HEK293T (cell line): ENCODE results near the gene MRPL2.
"Not testable (repeated sequence)": the region's sequence is repeated elsewhere in the genome, so short reads cannot be mapped to it uniquely, and the experiment has no call there.

ENCODE experiments used
- CTCF ChIA-PET: fragments of 350-600 bp; formaldehyde crosslinking; extraction: SDS; loops from one replicate; lab custom pipeline; 2021; ENCODE audit warnings: antibody characterized with exemption, inconsistent platforms; lab: Yijun Ruan, JAX
- POLR2A ChIA-PET: fragments of 350-600 bp; formaldehyde crosslinking; extraction: SDS; loops from one replicate; lab custom pipeline; 2020; ENCODE audit warnings: antibody characterized with exemption, inconsistent platforms; lab: Yijun Ruan, JAX
- DNase-seq: peaks from one replicate; pipeline ENCODE4 v3.0.0; 2012; ENCODE audit warnings: mixed read lengths; ENCODE audit errors: extremely low spot score
- ARNT ChIP-seq: fragments of 450-650 bp; IDR thresholded peaks from 2 replicates; pipeline ENCODE4 v1.6.1; 2017; ENCODE audit warnings: mild to moderate bottlenecking
- BHLHE40 ChIP-seq: fragments of 450-650 bp; IDR thresholded peaks from 2 replicates; pipeline ENCODE4 v1.6.1; 2016; ENCODE audit warnings: mild to moderate bottlenecking, moderate library complexity, borderline replicate concordance
- CTBP1 ChIP-seq: fragments of 450-650 bp; IDR thresholded peaks from 2 replicates; pipeline ENCODE4 v1.6.1; 2016; ENCODE audit warnings: borderline replicate concordance
- ELF4 ChIP-seq: fragments of 450-650 bp; IDR thresholded peaks from 2 replicates; pipeline ENCODE4 v1.6.1; 2017; ENCODE audit warnings: antibody characterized with exemption
- FOXA1 ChIP-seq: fragments of 450-650 bp; IDR thresholded peaks from 2 replicates; pipeline ENCODE4 v1.6.1; 2016; ENCODE audit warnings: mild to moderate bottlenecking
- FOXK2 ChIP-seq: fragments of 450-650 bp; IDR thresholded peaks from 2 replicates; pipeline ENCODE4 v1.6.1; 2016; ENCODE audit warnings: mild to moderate bottlenecking
- FOXM1 ChIP-seq: fragments of 450-650 bp; IDR thresholded peaks from 2 replicates; pipeline ENCODE4 v1.6.1; 2017; ENCODE audit warnings: mild to moderate bottlenecking, borderline replicate concordance
- HDGF ChIP-seq: fragments of 450-650 bp; IDR thresholded peaks from 2 replicates; pipeline ENCODE4 v1.6.1; 2017; ENCODE audit warnings: antibody characterized with exemption, borderline replicate concordance
- L3MBTL2 ChIP-seq: fragments of 450-650 bp; conservative IDR thresholded peaks from 2 replicates; pipeline ENCODE4 v1.6.1; 2016; ENCODE audit warnings: mild to moderate bottlenecking
- LEF1 ChIP-seq: fragments of 450-650 bp; IDR thresholded peaks from 2 replicates; pipeline ENCODE4 v1.6.1; 2017; ENCODE audit warnings: mild to moderate bottlenecking, borderline replicate concordance
- NFRKB ChIP-seq: fragments of 450-650 bp; IDR thresholded peaks from 2 replicates; pipeline ENCODE4 v1.6.1; 2016; ENCODE audit warnings: mild to moderate bottlenecking, moderate library complexity
- PKNOX1 ChIP-seq: fragments of 450-650 bp; IDR thresholded peaks from 2 replicates; pipeline ENCODE4 v1.6.1; 2016
- SP1 ChIP-seq: fragments of 450-650 bp; IDR thresholded peaks from 2 replicates; pipeline ENCODE4 v1.6.1; 2017
- SUZ12 ChIP-seq: fragments of 450-650 bp; IDR thresholded peaks from 2 replicates; pipeline ENCODE4 v1.6.1; 2016; ENCODE audit warnings: mild to moderate bottlenecking
- TARDBP ChIP-seq: fragments of 450-650 bp; IDR thresholded peaks from 2 replicates; pipeline ENCODE4 v1.6.1; 2016
- ZNF384 ChIP-seq: fragments of 450-650 bp; IDR thresholded peaks from 2 replicates; pipeline ENCODE4 v1.6.1; 2016

The MRPL2 gene

GRCh38 chr6:43086022-43086658, 26.9 kb upstream of the MRPL2 start:
- POLR2A ChIA-PET, result no interaction called here
- DNase-seq, result no peak
- no peak for TF ChIP-seq ELF4
- no peak for TF ChIP-seq LEF1
- no peak for TF ChIP-seq BHLHE40
- no peak for TF ChIP-seq ZNF384
- no peak for TF ChIP-seq FOXM1
- TF ChIP-seq HDGF, result no peak
- no peak for TF ChIP-seq PKNOX1
- no peak for TF ChIP-seq SP1
- no peak for TF ChIP-seq FOXA1
- TF ChIP-seq CTBP1, result no peak
- TF ChIP-seq NFRKB, result no peak
- TF ChIP-seq TARDBP, result no peak
- TF ChIP-seq ARNT, result no peak
- CTCF ChIA-PET, result no interaction called here

- TF ChIP-seq LEF1 (no peak), ELF4 (no peak), L3MBTL2 (no peak), PKNOX1 (no peak), NFRKB (no peak), BHLHE40 (no peak), SP1 (no peak), ARNT (no peak)
- DNase-seq, result no peak
- ChIA-PET CTCF (no interaction called here), POLR2A (interaction anchor here (1.2 to 2.3 kb wide), 2 partner anchors 25 to 99 kb away, joined by 3 to 9 read pairs; partner anchors contain the start of gene PPP2R5D)
Observed at GRCh38 chr6:43082806-43083655, 23.8 kb upstream of the MRPL2 start.

- CTCF ChIA-PET, DNase-seq: not testable (repeated sequence)
- POLR2A ChIA-PET, result interaction anchor here (2.3 kb wide), 1 partner anchor 98 kb away, joined by 9 read pairs; the partner anchor contains the start of gene PPP2R5D
Observed at GRCh38 chr6:43081922-43082321, 22.7 kb upstream of the MRPL2 start.

- no peak for TF ChIP-seq CTBP1
- no peak for TF ChIP-seq TARDBP
- no peak for TF ChIP-seq FOXA1
- TF ChIP-seq ARNT, result no peak
- TF ChIP-seq LEF1, result no peak
- TF ChIP-seq FOXK2, result no peak
- TF ChIP-seq FOXM1, result no peak
- TF ChIP-seq ZNF384, result no peak
- no peak for TF ChIP-seq BHLHE40
- TF ChIP-seq SP1, result no peak
- TF ChIP-seq NFRKB, result no peak
- TF ChIP-seq ELF4, result no peak
- TF ChIP-seq L3MBTL2, result no peak
- TF ChIP-seq PKNOX1, result no peak
- CTCF ChIA-PET, result no interaction called here
Observed at GRCh38 chr6:43081043-43081442, 21.8 kb upstream of the MRPL2 start.

GRCh38 chr6:43078691-43079090, 19.5 kb upstream of the MRPL2 start:
- DNase-seq, result no peak
- POLR2A ChIA-PET, result interaction anchor here (1.3 kb wide), 1 partner anchor 19 kb away, joined by 5 read pairs; the partner anchor contains the start of genes KLC4 and MRPL2
- TF ChIP-seq ELF4, result no peak
- TF ChIP-seq PKNOX1, result no peak
- no peak for TF ChIP-seq TARDBP
- TF ChIP-seq FOXK2, result no peak
- no peak for TF ChIP-seq HDGF
- no peak for TF ChIP-seq L3MBTL2
- TF ChIP-seq FOXM1, result no peak
- no peak for TF ChIP-seq ZNF384
- no peak for TF ChIP-seq CTBP1
- TF ChIP-seq ARNT, result no peak
- TF ChIP-seq NFRKB, result no peak
- no peak for TF ChIP-seq SUZ12
- TF ChIP-seq BHLHE40, result no peak
- no peak for TF ChIP-seq SP1
- TF ChIP-seq FOXA1, result no peak
- no peak for TF ChIP-seq LEF1
- CTCF ChIA-PET, result interaction anchor here (1.2 kb wide), 1 partner anchor 64 kb away, joined by 3 read pairs; no protein-coding TSS in a partner anchor

More at GRCh38 chr6:43081043-43081442, 21.8 kb upstream of the MRPL2 start:
- POLR2A ChIA-PET, result interaction anchor here (1.0 to 2.3 kb wide), 3 partner anchors 8 to 97 kb away, joined by 3 to 9 read pairs (median 5); partner anchors contain the start of gene PPP2R5D
- no peak for DNase-seq
